RWPE1 (cell line): ENCODE measurements around the gene SART3.

Experiments used
- CTCF ChIA-PET: fragments of 350-600 bp; sonication (Branson Sonifier 250); formaldehyde crosslinking; extraction: SDS; loops from one replicate; lab custom pipeline; 2021; lab: Yijun Ruan, JAX
- POLR2A ChIA-PET: fragments of 400-600 bp; formaldehyde crosslinking; extraction: SDS; loops from one replicate; lab custom pipeline; 2020; ENCODE audit warnings: antibody characterized with exemption; ENCODE audit not compliant: low non-redundant PET; lab: Yijun Ruan, JAX
- DNase-seq: peaks from one replicate; pipeline ENCODE4 v3.0.0; 2012; ENCODE audit warnings: low spot score
- H3K27ac ChIP-seq: fragments of 450-650 bp; 2 replicates; pipeline ENCODE4 v1.5.1; 2017
- TF ChIP-seq, protein P1 (sequence below): fragments of 450-650 bp; conservative IDR thresholded peaks from 2 replicates; pipeline ENCODE4 v1.5.1; 2017; ENCODE audit warnings: low read depth, mild to moderate bottlenecking

SART3 gene

DNA sequence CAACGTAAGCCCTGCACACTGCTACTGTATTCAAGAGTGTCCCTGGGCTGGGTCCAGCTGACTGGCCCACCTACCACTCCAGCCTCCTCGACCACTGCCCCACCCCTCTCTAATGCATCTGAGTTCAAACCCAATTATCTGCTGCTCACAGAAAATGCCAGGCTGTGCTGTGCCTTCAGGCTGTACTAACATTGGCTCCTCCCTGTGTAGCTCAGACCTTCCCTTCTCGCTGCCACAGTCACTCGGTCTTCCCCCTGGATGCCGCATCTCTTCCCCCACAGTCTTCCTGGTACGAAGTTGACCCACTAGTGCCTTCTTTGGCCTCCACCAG lies 33.8 kb downstream of the SART3 start:
- TF ChIP-seq, protein P1, sequence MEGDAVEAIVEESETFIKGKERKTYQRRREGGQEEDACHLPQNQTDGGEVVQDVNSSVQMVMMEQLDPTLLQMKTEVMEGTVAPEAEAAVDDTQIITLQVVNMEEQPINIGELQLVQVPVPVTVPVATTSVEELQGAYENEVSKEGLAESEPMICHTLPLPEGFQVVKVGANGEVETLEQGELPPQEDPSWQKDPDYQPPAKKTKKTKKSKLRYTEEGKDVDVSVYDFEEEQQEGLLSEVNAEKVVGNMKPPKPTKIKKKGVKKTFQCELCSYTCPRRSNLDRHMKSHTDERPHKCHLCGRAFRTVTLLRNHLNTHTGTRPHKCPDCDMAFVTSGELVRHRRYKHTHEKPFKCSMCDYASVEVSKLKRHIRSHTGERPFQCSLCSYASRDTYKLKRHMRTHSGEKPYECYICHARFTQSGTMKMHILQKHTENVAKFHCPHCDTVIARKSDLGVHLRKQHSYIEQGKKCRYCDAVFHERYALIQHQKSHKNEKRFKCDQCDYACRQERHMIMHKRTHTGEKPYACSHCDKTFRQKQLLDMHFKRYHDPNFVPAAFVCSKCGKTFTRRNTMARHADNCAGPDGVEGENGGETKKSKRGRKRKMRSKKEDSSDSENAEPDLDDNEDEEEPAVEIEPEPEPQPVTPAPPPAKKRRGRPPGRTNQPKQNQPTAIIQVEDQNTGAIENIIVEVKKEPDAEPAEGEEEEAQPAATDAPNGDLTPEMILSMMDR: no peak
- POLR2A ChIA-PET: no interaction called here
- no peak for DNase-seq
- CTCF ChIA-PET: interaction anchor here (1.1 kb wide), 1 partner anchor 91 kb away, joined by 4 read pairs; no protein-coding TSS in a partner anchor
- H3K27ac ChIP-seq: no peak overlapping the region

- CTCF ChIA-PET: interaction anchor here (0.6 to 1.1 kb wide), 2 partner anchors 92 to 758 kb away, joined by 3 to 4 read pairs; no protein-coding TSS in a partner anchor
- H3K27ac ChIP-seq: no peak overlapping the region
- TF ChIP-seq, protein P1: no peak
- POLR2A ChIA-PET: no interaction called here
- DNase-seq: no peak
Measured at GRCh38 chr12:108526482-108527165, 34.3 kb downstream of the SART3 start.

DNA sequence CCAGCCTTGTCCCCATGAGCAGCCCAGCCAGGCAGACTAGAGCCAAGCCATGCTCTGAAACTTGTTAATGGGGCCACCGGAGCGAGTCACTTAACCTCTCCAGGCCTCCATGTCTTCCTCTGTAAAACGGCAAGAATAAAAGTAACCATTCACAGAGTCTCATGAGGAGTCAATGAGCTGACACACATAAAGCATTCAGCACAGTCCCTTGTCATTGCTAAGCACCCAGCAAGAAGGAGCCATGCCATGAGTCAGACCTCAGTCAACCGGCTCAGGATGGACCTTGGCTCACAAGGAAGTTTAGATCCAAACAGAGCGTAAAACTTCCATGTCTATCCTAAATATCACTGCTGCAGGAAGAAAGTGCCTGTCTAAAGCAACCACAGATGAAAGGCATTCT lies 35.3 kb downstream of the SART3 start:
- TF ChIP-seq, protein P1: no peak
- DNase-seq: no peak
- CTCF ChIA-PET: no interaction called here
- H3K27ac ChIP-seq: no peak overlapping the region
- POLR2A ChIA-PET: no interaction called here

DNA sequence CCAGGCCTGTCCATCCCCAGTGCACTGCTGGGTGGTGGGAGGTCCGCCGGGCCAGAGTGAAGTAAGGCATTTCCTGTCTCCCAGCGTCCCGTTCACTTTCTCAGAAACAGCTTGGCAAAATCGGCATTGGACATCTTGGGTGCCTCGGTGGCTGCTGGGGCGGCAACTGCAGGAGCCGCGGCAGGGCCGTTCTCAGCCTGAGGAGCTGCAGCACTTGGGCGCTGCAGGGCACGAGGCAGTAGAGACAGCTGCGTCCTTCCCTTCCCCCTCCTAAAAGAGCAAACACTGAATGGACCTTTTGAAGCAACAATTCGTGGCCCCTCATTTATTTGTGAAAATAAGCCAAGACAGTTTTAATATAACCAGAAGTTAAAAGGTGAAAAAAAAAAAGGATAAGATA lies 37.6 kb downstream of the SART3 start:
- DNase-seq: no peak
- POLR2A ChIA-PET: no interaction called here
- TF ChIP-seq, protein P1: no peak
- H3K27ac ChIP-seq: no peak overlapping the region
- CTCF ChIA-PET: no interaction called here

DNA sequence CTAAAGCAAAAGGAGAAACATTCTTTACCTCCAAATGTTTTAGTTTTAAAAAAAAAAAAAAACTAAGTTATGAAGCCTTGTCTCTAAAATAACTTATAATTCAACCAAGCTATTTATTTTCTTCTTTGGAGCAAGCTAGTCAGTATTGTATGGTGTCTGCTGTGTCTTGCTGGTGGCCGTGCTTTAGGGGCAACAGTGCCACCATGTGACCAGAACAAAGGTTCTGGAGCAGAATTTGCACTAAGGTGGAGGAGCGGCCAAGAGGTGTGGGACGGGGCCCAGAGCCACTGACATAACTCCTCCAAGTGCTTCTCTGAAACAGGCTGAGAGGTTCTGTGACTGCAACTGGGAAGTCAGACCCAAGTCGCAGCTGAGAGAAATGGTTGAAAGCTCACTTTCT lies 41.4 kb downstream of the SART3 start:
- H3K27ac ChIP-seq: no peak overlapping the region
- ChIA-PET POLR2A (no interaction called here), CTCF (interaction anchor here (0.6 to 0.8 kb wide), 4 partner anchors 184 to 1549 kb away, joined by 4 to 7 read pairs (median 5); no protein-coding TSS in a partner anchor)
- TF ChIP-seq, protein P1: no peak; the same call in 1 of the 2 replicates
- no peak for DNase-seq

DNA sequence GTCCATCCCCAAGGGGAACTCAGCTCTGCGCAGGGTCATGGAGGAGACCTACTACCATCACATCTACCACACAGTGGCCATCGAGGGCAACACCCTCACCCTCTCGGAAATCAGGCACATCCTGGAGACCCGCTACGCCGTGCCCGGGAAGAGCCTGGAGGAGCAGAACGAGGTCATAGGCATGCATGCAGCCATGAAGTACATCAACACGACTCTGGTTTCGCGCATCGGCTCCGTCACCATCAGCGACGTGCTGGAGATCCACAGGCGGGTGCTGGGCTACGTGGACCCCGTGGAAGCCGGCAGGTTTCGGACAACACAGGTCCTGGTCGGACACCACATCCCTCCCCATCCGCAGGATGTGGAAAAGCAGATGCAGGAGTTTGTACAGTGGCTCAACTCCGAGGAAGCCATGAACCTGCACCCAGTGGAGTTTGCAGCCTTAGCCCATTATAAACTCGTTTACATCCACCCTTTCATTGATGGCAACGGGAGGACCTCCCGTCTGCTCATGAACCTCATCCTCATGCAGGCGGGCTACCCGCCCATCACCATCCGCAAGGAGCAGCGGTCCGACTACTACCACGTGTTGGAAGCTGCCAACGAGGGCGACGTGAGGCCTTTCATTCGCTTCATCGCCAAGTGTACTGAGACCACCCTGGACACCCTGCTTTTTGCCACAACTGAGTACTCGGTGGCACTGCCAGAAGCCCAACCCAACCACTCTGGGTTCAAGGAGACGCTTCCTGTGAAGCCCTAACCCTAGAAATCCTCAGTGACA lies 42.1 kb downstream of the SART3 start:
- H3K27ac ChIP-seq: no peak overlapping the region
- no peak for DNase-seq
- POLR2A ChIA-PET: no interaction called here
- CTCF ChIA-PET: interaction anchor here (0.6 to 0.8 kb wide), 4 partner anchors 183 to 1549 kb away, joined by 4 to 7 read pairs (median 5); no protein-coding TSS in a partner anchor
- TF ChIP-seq, protein P1: no peak
